SK-N-SH (cell line): ENCODE results near the gene CTNNA3. TPM values are rescaled to one million over a fixed set of nuclear protein-coding genes. Genes with fewer than 3 reads are reported as not detected.

Experiments used
- CTCF ChIA-PET: fragments of 300-600, 350-600 bp; formaldehyde crosslinking; extraction: SDS; loops from one replicate; lab custom pipeline; 2021; lab: Yijun Ruan, JAX
- POLR2A ChIA-PET: fragments of 350-600 bp; sonication (Branson Sonifier 250); formaldehyde crosslinking; extraction: SDS; loops from one replicate; lab custom pipeline; 2020; ENCODE audit warnings: antibody characterized with exemption, inconsistent platforms; lab: Yijun Ruan, JAX
- DNase-seq: peaks from one replicate; pipeline ENCODE4 v3.0.0; 2012
- H2AFZ ChIP-seq: fragments of 200-600 bp; sonication (generic); 2 replicates; pipeline ENCODE4 v1.8.1; 2016; ENCODE audit warnings: antibody characterized with exemption, mild to moderate bottlenecking, low read depth
- H3F3A ChIP-seq: fragments of 200-600 bp; sonication (generic); replicated peaks from 2 replicates; pipeline ENCODE3; 2016; ENCODE audit warnings: antibody characterized with exemption, mild to moderate bottlenecking; ENCODE audit not compliant: insufficient read depth
- H3K27ac ChIP-seq, 2 experiments: fragments of 200-500 bp in 1 of 2; fragments of 200-600 bp in 1 of 2; sonication (Bioruptor generic) in 1 of 2; sonication (generic), shearing (Covaris generic) in 1 of 2; 2 replicates each; pipeline versions ENCODE4 v1.5.1 to v1.6.1; 2014 to 2016; ENCODE audit warnings: low read depth in 2 of 2, inconsistent platforms in 1 of 2, low read length in 1 of 2, mild to moderate bottlenecking in 1 of 2, mixed read lengths in 1 of 2
- H3K27me3 ChIP-seq: fragments of 200-600 bp; sonication (generic), shearing (Covaris generic); 2 replicates; pipeline ENCODE4 v1.6.1; 2016; ENCODE audit warnings: mixed run types; ENCODE audit not compliant: insufficient read depth
- H3K36me3 ChIP-seq, 2 experiments: fragments of 200-500 bp in 1 of 2; fragments of 200-600 bp in 1 of 2; sonication (Bioruptor generic) in 1 of 2; sonication (generic) in 1 of 2; replicated peaks in 1 of 2; 2 replicates each; pipeline versions ENCODE3 to v1.5.1; 2014 to 2016; ENCODE audit warnings: low read length in 1 of 2, mild to moderate bottlenecking in 1 of 2; ENCODE audit not compliant: insufficient read depth in 2 of 2, control insufficient read depth in 1 of 2
- H3K4me1 ChIP-seq, 2 experiments: fragments of 200-500 bp in 1 of 2; fragments of 200-600 bp in 1 of 2; sonication (Bioruptor generic) in 1 of 2; sonication (generic), shearing (Covaris generic) in 1 of 2; 2 replicates each; pipeline versions ENCODE4 v1.5.1 to v1.6.1; 2014 to 2016; ENCODE audit warnings: low read depth in 1 of 2, low read length in 1 of 2, mixed run types in 1 of 2; ENCODE audit not compliant: insufficient read depth in 2 of 2, control insufficient read depth in 1 of 2
- H3K4me2 ChIP-seq: fragments of 200-600 bp; sonication (generic), shearing (Covaris generic); 2 replicates; pipeline ENCODE4 v1.6.1; 2017; ENCODE audit warnings: mixed run types
- H3K4me3 ChIP-seq, 2 experiments: fragments of 200-500 bp in 1 of 2; fragments of 200-600 bp in 1 of 2; sonication (Bioruptor generic) in 1 of 2; sonication (generic), shearing (Covaris generic) in 1 of 2; 2 replicates each; pipeline versions ENCODE4 v1.5.1 to v1.8.1; 2014 to 2016; ENCODE audit warnings: low read depth in 2 of 2, inconsistent platforms in 1 of 2, low read length in 1 of 2, mild to moderate bottlenecking in 1 of 2, mixed read lengths in 1 of 2, moderate library complexity in 1 of 2
- H3K79me2 ChIP-seq: fragments of 200-600 bp; sonication (generic); 2 replicates; pipeline ENCODE4 v1.8.1; 2017; ENCODE audit warnings: mild to moderate bottlenecking; ENCODE audit not compliant: insufficient read depth
- H3K9ac ChIP-seq: fragments of 200-600 bp; sonication (generic); 2 replicates; pipeline ENCODE4 v1.6.1; 2017; ENCODE audit warnings: mixed run types
- H3K9me2 ChIP-seq: fragments of 200-600 bp; sonication (generic); 2 replicates; pipeline ENCODE4 v1.6.1; 2017; ENCODE audit warnings: mixed run types
- H3K9me3 ChIP-seq: fragments of 200-600 bp; sonication (generic); 2 replicates; pipeline ENCODE4 v1.6.1; 2017; ENCODE audit warnings: mixed run types, mild to moderate bottlenecking, moderate library complexity
- H4K20me1 ChIP-seq: fragments of 200-600 bp; sonication (generic); 2 replicates; pipeline ENCODE4 v1.6.1; 2017; ENCODE audit warnings: mild to moderate bottlenecking, mixed run types; ENCODE audit not compliant: insufficient read depth
- CTCF ChIP-seq: fragments of 200-600 bp; sonication (generic); IDR thresholded peaks from 2 replicates; pipeline ENCODE4 v1.6.1; 2017; ENCODE audit warnings: antibody characterized with exemption, mild to moderate bottlenecking, moderate library complexity
- ELF1 ChIP-seq: IDR thresholded peaks from 2 replicates; pipeline ENCODE4 v1.4.0; 2012
- FOSL2 ChIP-seq: IDR thresholded peaks from 2 replicates; pipeline ENCODE4 v1.4.0; 2012; ENCODE audit warnings: low read depth, mild to moderate bottlenecking, moderate library complexity, borderline replicate concordance
- FOXJ3 ChIP-seq: sonication (generic); formaldehyde crosslinking; IDR thresholded peaks from 2 replicates; pipeline ENCODE4 v1.5.1; 2020; ENCODE audit warnings: mild to moderate bottlenecking, missing genetic modification reagents
- GABPA ChIP-seq: IDR thresholded peaks from 2 replicates; pipeline ENCODE4 v1.4.0; 2012; ENCODE audit warnings: low read depth, mild to moderate bottlenecking
- MAX ChIP-seq: IDR thresholded peaks from 2 replicates; pipeline ENCODE4 v1.4.0; 2012; ENCODE audit warnings: low read depth
- NRF1 ChIP-seq: IDR thresholded peaks from 2 replicates; pipeline ENCODE4 v1.6.1; 2012; ENCODE audit warnings: low read depth, mild to moderate bottlenecking, low read length
- RAD21 ChIP-seq: IDR thresholded peaks from 2 replicates; pipeline ENCODE4 v1.6.1; 2012; ENCODE audit warnings: mild to moderate bottlenecking, low read length
- RCOR1 ChIP-seq: fragments of 150-350 bp; IDR thresholded peaks from 2 replicates; pipeline ENCODE4 v1.6.1; 2017; ENCODE audit warnings: antibody characterized with exemption, low read length
- RFX5 ChIP-seq: IDR thresholded peaks from 2 replicates; pipeline ENCODE4 v1.6.1; 2012; ENCODE audit warnings: mild to moderate bottlenecking, improper control_type of control experiment, low read length
- RXRA ChIP-seq: IDR thresholded peaks from 2 replicates; pipeline ENCODE4 v1.4.0; 2012; ENCODE audit warnings: low read depth, mild to moderate bottlenecking, borderline replicate concordance
- SMC3 ChIP-seq: IDR thresholded peaks from 2 replicates; pipeline ENCODE4 v1.6.1; 2012; ENCODE audit warnings: low read depth, low read length, improper control_type of control experiment
- TEAD4 ChIP-seq: IDR thresholded peaks from 2 replicates; pipeline ENCODE4 v1.4.0; 2012; ENCODE audit warnings: mild to moderate bottlenecking, borderline replicate concordance; ENCODE audit not compliant: insufficient read depth
- WGBS: methylation state at CpG from one replicate; pipeline ENCODE4 v1.1.6; 2017; ENCODE audit warnings: low lambda C conversion rate; 5-methylcytosine and 5-hydroxymethylcytosine counted together
- polyA plus RNA-seq, 3 experiments: library from polyadenylated mRNA; depleted of rRNA; stranded (reverse); fragments of >200 nt; gene quantifications; 2 replicates each; pipeline ENCODE4 v1.2.3, GENCODE V29; 2012

Gene CTNNA3
- polyA plus RNA-seq, 1 of the 3 experiments (the other 2 are of a cell fraction): not detected

DNA sequence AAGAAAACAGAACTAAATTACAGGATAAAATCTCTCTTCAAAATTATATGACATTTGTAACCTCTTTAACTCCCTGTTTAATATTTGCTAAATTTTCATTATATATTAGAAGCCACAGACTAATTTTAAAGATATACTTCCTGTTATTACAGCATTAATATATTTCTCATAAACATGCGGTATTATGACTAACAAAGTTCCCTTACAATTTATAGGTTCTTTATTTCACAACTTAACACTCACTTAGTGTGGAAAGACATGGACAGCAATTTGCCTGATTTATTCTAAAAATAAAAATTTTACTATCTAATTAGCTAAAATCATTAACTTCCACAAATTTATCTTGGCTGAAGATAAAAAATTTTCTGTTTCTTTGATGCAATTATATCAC is 29.0 kb downstream of the CTNNA3 start:
- H2AFZ ChIP-seq: no peak overlapping the region
- WGBS: 86% methylated on average over 1 of the region's 1 CpG

GRCh38 chr10:67666416-67667034 is 29.5 kb downstream of the CTNNA3 start:
- Histone ChIP-seq H3K9me3 (no peaks in the 10 kb centered on the region), H3K4me3 (no peak overlapping the region; a peak in 1 of 4 replicates), H3K4me2 (no peak overlapping the region), H3K4me1 (no peaks in the 10 kb centered on the region), H3K36me3 (no peaks in the 10 kb centered on the region), H3F3A (no peaks in the 10 kb centered on the region), H3K9ac (no peak overlapping the region), H4K20me1 (no peaks in the 10 kb centered on the region), H3K9me2 (no peaks in the 10 kb centered on the region), H3K27me3 (no peaks in the 10 kb centered on the region), H3K79me2 (no peaks in the 10 kb centered on the region), H3K27ac (no peak overlapping the region), H2AFZ (no peak overlapping the region)
- peak; percentile 62 for TF ChIP-seq CTCF
- no peak for TF ChIP-seq MAX
- TF ChIP-seq RXRA: no peak
- no peak for TF ChIP-seq ELF1
- TF ChIP-seq FOXJ3 (CRISPR knock-in tag): no peak
- TF ChIP-seq SMC3: peak; percentile 45; the same call in 1 of the 2 replicates
- no peak for TF ChIP-seq GABPA
- TF ChIP-seq RFX5: no peak
- peak; percentile 58 for TF ChIP-seq RAD21
- no peak for TF ChIP-seq RCOR1
- no peak for TF ChIP-seq FOSL2
- CTCF ChIA-PET: interaction anchor here (0.6 to 6.0 kb wide), 15 partner anchors 12 to 122 kb away, joined by 3 to 77 read pairs (median 6); no protein-coding TSS in a partner anchor
- WGBS: 24% methylated on average over 1 of the region's 1 CpG
- POLR2A ChIA-PET: no interaction called here
- DNase-seq: peak; percentile 26

More for the DNA sequence above, 29.0 kb downstream of the CTNNA3 start:
- Histone ChIP-seq H3K27me3 (no peaks in the 10 kb centered on the region), H3K4me2 (no peak overlapping the region), H3K9me2 (no peaks in the 10 kb centered on the region), H3K9ac (no peak overlapping the region), H3K79me2 (no peaks in the 10 kb centered on the region), H3K4me1 (no peaks in the 10 kb centered on the region), H3K27ac (no peak overlapping the region), H4K20me1 (no peaks in the 10 kb centered on the region), H3K36me3 (no peaks in the 10 kb centered on the region), H3K9me3 (no peaks in the 10 kb centered on the region), H3K4me3 (no peak overlapping the region), H3F3A (no peaks in the 10 kb centered on the region)
- TF ChIP-seq NRF1 (no peak), TEAD4 (no peak), RXRA (no peak)
- DNase-seq: no peak
- ChIA-PET CTCF (interaction anchor here (0.6 to 6.0 kb wide), 14 partner anchors 13 to 121 kb away, joined by 3 to 77 read pairs (median 6); no protein-coding TSS in a partner anchor), POLR2A (no interaction called here)
